GM19463 (cell line): ENCODE data around the gene TMEM119.
"Not testable (repeated sequence)": the region's sequence is repeated elsewhere in the genome, so short reads cannot be mapped to it uniquely, and the experiment has no call there.

Experiments used
- ATAC-seq: cut with Tn5 transposase; IDR thresholded peaks from one replicate; pipeline ENCODE4 v1.9.1; 2021; ENCODE audit warnings: mild to moderate bottlenecking, moderate library complexity; ENCODE audit not compliant: unreplicated experiment

TMEM119 gene

GRCh38 chr12:108635201-108635996 is 37.5 kb upstream of the TMEM119 start:
- ATAC-seq, result peak; percentile 37

GRCh38 chr12:108634341-108634751 is 36.5 kb upstream of the TMEM119 start:
- no peak for ATAC-seq

- ATAC-seq, result peak; percentile 49
Measured at GRCh38 chr12:108633534-108634248, 35.8 kb upstream of the TMEM119 start, which contains the start of gene SELPLG. Gene SELPLG, minus strand, starts transcription at chr12:108633894. Its CDS starts 9,587 bp downstream, at chr12:108624307.

- no peak for ATAC-seq
Measured at GRCh38 chr12:108633081-108633533, 35.2 kb upstream of the TMEM119 start.

- ATAC-seq, result not testable (repeated sequence)
Measured at GRCh38 chr12:108631261-108631660, 33.4 kb upstream of the TMEM119 start.

GRCh38 chr12:108630481-108631207 is 32.8 kb upstream of the TMEM119 start:
- ATAC-seq, result no peak

GRCh38 chr12:108629824-108630476 is 32.1 kb upstream of the TMEM119 start:
- ATAC-seq, result no peak

- no peak for ATAC-seq
Measured at GRCh38 chr12:108629151-108629550, 31.3 kb upstream of the TMEM119 start.

GRCh38 chr12:108627134-108627920 is 29.4 kb upstream of the TMEM119 start:
- ATAC-seq, result no peak

- ATAC-seq, result no peak
Measured at GRCh38 chr12:108625228-108625627, 27.3 kb upstream of the TMEM119 start.

- ATAC-seq, result no peak
Measured at GRCh38 chr12:108623577-108623976, 25.7 kb upstream of the TMEM119 start.

GRCh38 chr12:108622921-108623514 is 25.1 kb upstream of the TMEM119 start:
- ATAC-seq, result no peak

- no peak for ATAC-seq
Measured at GRCh38 chr12:108622421-108622820, 24.5 kb upstream of the TMEM119 start.

- ATAC-seq, result no peak
Measured at GRCh38 chr12:108621161-108621560, 23.3 kb upstream of the TMEM119 start.

- ATAC-seq, result no peak
Measured at GRCh38 chr12:108620236-108620879, 22.5 kb upstream of the TMEM119 start.

GRCh38 chr12:108619369-108620160 is 21.7 kb upstream of the TMEM119 start:
- ATAC-seq, result no peak

GRCh38 chr12:108618953-108619274 is 21.0 kb upstream of the TMEM119 start:
- ATAC-seq, result not testable (repeated sequence)
